GM12864 (cell line): ENCODE measurements around the gene RIC8A.
A peak's percentile ranks its signal among the peaks of the same experiment; 100 is the strongest.

Experiments
- DNase-seq: peaks from one replicate; pipeline ENCODE4 v3.0.0-alpha.2; 2011; ENCODE audit warnings: low read depth
- H3K4me3 ChIP-seq: 2 replicates; pipeline ENCODE4 v1.5.1; 2011; ENCODE audit warnings: mild to moderate bottlenecking, low read depth, low read length, control low read depth
- CTCF ChIP-seq: IDR thresholded peaks from 2 replicates; pipeline ENCODE4 v1.5.1; 2011; ENCODE audit warnings: low read depth, mild to moderate bottlenecking, moderate library complexity, low read length, control low read depth, inconsistent platforms; ENCODE audit errors: missing control alignments

RIC8A gene

GRCh38 chr11:206002-206384, 1.5 kb upstream of the RIC8A start:
- DNase-seq, result no peak
- TF ChIP-seq CTCF, result no peak
- H3K4me3 ChIP-seq, result peak overlapping the region; percentile 87

- peak overlapping the region; percentile 87 for H3K4me3 ChIP-seq
- DNase-seq, result no peak
- no peak for TF ChIP-seq CTCF
These were observed 841 bp upstream of the RIC8A start for GRCh38 chr11:206526-207207.

- DNase-seq, result no peak
- no peak for TF ChIP-seq CTCF
- H3K4me3 ChIP-seq, result peak overlapping the region; percentile 87
These were observed 314 bp downstream of the RIC8A start for GRCh38 chr11:207863-208180.

- H3K4me3 ChIP-seq, result peak overlapping the region; percentile 87
- no peak for TF ChIP-seq CTCF
- DNase-seq, result no peak
These were observed 841 bp downstream of the RIC8A start for GRCh38 chr11:208181-208916.

GRCh38 chr11:208917-209260, 1.4 kb downstream of the RIC8A start:
- H3K4me3 ChIP-seq, result peak overlapping the region; percentile 87
- no peak for TF ChIP-seq CTCF
- DNase-seq, result no peak

- TF ChIP-seq CTCF, result no peak
- peak overlapping the region; percentile 87 for H3K4me3 ChIP-seq
- no peak for DNase-seq
These were observed 2.0 kb downstream of the RIC8A start for GRCh38 chr11:209275-210121.
